ENCODE data around the gene RANBP3. TPM values are rescaled to one million over a fixed set of nuclear protein-coding genes. Genes with fewer than 3 reads are reported as not detected.
"Not testable (repeated sequence)": the region's sequence is repeated elsewhere in the genome, so short reads cannot be mapped to it uniquely, and the experiment has no call there.

The RANBP3 gene, protein sequence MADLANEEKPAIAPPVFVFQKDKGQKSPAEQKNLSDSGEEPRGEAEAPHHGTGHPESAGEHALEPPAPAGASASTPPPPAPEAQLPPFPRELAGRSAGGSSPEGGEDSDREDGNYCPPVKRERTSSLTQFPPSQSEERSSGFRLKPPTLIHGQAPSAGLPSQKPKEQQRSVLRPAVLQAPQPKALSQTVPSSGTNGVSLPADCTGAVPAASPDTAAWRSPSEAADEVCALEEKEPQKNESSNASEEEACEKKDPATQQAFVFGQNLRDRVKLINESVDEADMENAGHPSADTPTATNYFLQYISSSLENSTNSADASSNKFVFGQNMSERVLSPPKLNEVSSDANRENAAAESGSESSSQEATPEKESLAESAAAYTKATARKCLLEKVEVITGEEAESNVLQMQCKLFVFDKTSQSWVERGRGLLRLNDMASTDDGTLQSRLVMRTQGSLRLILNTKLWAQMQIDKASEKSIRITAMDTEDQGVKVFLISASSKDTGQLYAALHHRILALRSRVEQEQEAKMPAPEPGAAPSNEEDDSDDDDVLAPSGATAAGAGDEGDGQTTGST
- 10 to 100 TPM; 77.4 to 81.4 TPM for total RNA-seq
- polyA plus RNA-seq (2013, experiment 1 of 2), result 72.9 TPM
- 60.6 TPM for polyA plus RNA-seq (2013, experiment 2 of 2)
- long read RNA-seq, experiment 1, partial matches to known transcripts, result 10 of 25 reads
- long read RNA-seq, experiment 1, other reads (novel, unspliced or antisense), result 12 of 25 reads
- long read RNA-seq, experiment 2, transcript RANBP3-201 (16 exons, 1,762 nt), result major isoform, 61 of 140 reads
- long read RNA-seq, experiment 2, transcript RANBP3-220 (16 exons, 1,783 nt), result minor isoform, 37 of 140 reads
- long read RNA-seq, experiment 2, partial matches to known transcripts, result 8 of 140 reads
- long read RNA-seq, experiment 2, other reads (novel, unspliced or antisense), result 26 of 140 reads
- long read RNA-seq, experiment 3, transcript RANBP3-202 (17 exons, 3,233 nt), result minor isoform, 8 of 337 reads
- long read RNA-seq, experiment 3, transcript RANBP3-203 (17 exons, 3,186 nt), result minor isoform, 7 of 337 reads
- long read RNA-seq, experiment 3, transcript RANBP3-201 (16 exons, 1,762 nt), result major isoform, 133 of 337 reads
- long read RNA-seq, experiment 3, transcript RANBP3-220 (16 exons, 1,783 nt), result minor isoform, 109 of 337 reads
- long read RNA-seq, experiment 3, partial matches to known transcripts, result 17 of 337 reads
- long read RNA-seq, experiment 3, other reads (novel, unspliced or antisense), result 63 of 337 reads
- long read RNA-seq, experiment 4, partial matches to known transcripts, result 1 of 6 reads
- long read RNA-seq, experiment 4, other reads (novel, unspliced or antisense), result 4 of 6 reads

- H3K4me1 Mint-ChIP-seq, result peaks cover 14% of the 10 kb centered on the region
- peak; percentile 99 for DNase-seq
- no peaks in the 10 kb centered on the region for H3K27me3 Mint-ChIP-seq (ENCODE audit: insufficient read depth)
- TF ChIP-seq, protein P1, sequence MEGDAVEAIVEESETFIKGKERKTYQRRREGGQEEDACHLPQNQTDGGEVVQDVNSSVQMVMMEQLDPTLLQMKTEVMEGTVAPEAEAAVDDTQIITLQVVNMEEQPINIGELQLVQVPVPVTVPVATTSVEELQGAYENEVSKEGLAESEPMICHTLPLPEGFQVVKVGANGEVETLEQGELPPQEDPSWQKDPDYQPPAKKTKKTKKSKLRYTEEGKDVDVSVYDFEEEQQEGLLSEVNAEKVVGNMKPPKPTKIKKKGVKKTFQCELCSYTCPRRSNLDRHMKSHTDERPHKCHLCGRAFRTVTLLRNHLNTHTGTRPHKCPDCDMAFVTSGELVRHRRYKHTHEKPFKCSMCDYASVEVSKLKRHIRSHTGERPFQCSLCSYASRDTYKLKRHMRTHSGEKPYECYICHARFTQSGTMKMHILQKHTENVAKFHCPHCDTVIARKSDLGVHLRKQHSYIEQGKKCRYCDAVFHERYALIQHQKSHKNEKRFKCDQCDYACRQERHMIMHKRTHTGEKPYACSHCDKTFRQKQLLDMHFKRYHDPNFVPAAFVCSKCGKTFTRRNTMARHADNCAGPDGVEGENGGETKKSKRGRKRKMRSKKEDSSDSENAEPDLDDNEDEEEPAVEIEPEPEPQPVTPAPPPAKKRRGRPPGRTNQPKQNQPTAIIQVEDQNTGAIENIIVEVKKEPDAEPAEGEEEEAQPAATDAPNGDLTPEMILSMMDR (conservative IDR thresholded peaks at IDR 0.05), result no peak
- Histone ChIP-seq H3K27me3 (ENCODE audit: control insufficient read depth, insufficient read depth, low read length, poor library complexity, severe bottlenecking) (no peaks in the 10 kb centered on the region), H3K27ac (ENCODE audit: low read depth, low read length) (peak within 1 kb of the TSS; percentile 78), H3K4me3 (ENCODE audit: low read length) (peak within 1 kb of the TSS; percentile 88), H3K36me3 (ENCODE audit: control insufficient read depth, insufficient read depth, low read length) (peaks cover 29% of the 10 kb centered on the region), H3K9me3 (ENCODE audit: control insufficient read depth, low read length) (no peaks in the 10 kb centered on the region), H3K9ac (ENCODE audit: extremely low read depth, low read length, poor library complexity, severe bottlenecking) (peak within 1 kb of the TSS; percentile 90), H3K4me1 (ENCODE audit: control insufficient read depth, insufficient read depth, low read length) (peaks cover 3% of the 10 kb centered on the region)
- no peaks in the 10 kb centered on the region for H3K9me3 Mint-ChIP-seq
- peak within 1 kb of the TSS; percentile 93 for H3K4me3 Mint-ChIP-seq
- peak within 1 kb of the TSS; percentile 94 for H3K27ac Mint-ChIP-seq
- peaks cover 16% of the 10 kb centered on the region for H3K36me3 Mint-ChIP-seq (ENCODE audit: low read depth)
- WGBS, 2 experiments (ENCODE audit: insufficient coverage in 1 of 2, insufficient read length in 1 of 2), result 0% methylated on average over 55 to 88 of the region's 88 CpGs
These were observed at the start of gene RANBP3 for GRCh38 chr19:5977785-5978605. Gene RANBP3 (minus strand): TSS chr19:5978140. CDS start chr19:5978082, 58 bp downstream.

DNA sequence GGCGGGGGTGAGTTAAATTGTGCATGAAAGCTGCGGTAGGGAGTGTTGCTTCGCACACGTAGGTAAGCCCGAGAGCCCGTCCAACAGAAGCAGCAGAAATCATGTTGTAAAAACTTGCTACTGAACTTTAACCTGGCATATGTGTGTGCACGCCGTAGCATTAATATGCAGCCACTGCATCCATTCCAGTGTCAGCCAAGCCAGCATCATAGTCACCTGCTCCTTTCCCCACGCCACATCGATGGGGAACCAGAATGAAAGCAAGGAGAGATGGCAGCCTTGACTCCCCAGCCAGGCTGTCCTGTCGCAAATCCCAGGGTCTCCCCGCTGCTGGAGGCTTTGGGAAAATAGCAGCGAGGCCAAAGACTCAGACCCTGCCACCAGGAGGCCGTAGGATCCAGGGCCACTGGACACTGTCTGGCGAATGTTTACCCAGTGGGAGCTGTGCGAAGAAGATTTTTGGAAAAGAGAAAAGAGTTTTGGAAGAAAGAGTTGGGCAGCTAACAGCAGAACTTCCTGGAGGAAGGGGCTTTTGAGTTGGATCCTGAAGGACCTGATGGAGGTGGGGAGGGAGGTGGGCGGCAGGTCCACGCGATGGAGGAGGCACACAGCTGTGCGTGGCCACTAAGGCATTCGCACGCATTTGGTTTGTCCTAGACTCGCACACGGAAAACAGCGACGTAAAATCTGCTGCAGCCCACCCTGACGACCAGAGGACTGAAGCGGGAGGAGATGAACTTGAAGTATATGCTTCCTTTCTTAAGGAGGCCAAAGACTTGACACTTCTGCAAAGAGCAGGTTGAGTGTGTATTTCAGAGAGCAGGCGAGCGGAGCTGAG is 48.7 kb upstream of the RANBP3 start:
- 96% methylated on average over 27 to 30 of the region's 30 CpGs for WGBS, 2 experiments (ENCODE audit: insufficient coverage in 1 of 2, insufficient read length in 1 of 2)
- TF ChIP-seq, protein P1 (conservative IDR thresholded peaks at IDR 0.05), result no peak
- no peak overlapping the region for H3K4me3 Mint-ChIP-seq
- no peaks in the 10 kb centered on the region for H3K27me3 ChIP-seq (ENCODE audit: control insufficient read depth, insufficient read depth, low read length, poor library complexity, severe bottlenecking)
- H3K4me1 ChIP-seq (ENCODE audit: control insufficient read depth, insufficient read depth, low read length), result peaks cover 2% of the 10 kb centered on the region
- peak; percentile 39 for DNase-seq
- no peaks in the 10 kb centered on the region for H3K9me3 ChIP-seq (ENCODE audit: control insufficient read depth, low read length)
- H3K27ac ChIP-seq (ENCODE audit: low read depth, low read length), result no peak overlapping the region
- H3K4me1 Mint-ChIP-seq, result peaks cover 6% of the 10 kb centered on the region
- H3K36me3 Mint-ChIP-seq (ENCODE audit: low read depth), result no peaks in the 10 kb centered on the region
- no peak overlapping the region for H3K4me3 ChIP-seq (ENCODE audit: low read length)
- no peak overlapping the region for H3K27ac Mint-ChIP-seq
- H3K9me3 Mint-ChIP-seq, result peaks cover 2% of the 10 kb centered on the region
- H3K27me3 Mint-ChIP-seq (ENCODE audit: insufficient read depth), result peaks cover 12% of the 10 kb centered on the region
- no peak overlapping the region for H3K9ac ChIP-seq (ENCODE audit: extremely low read depth, low read length, poor library complexity, severe bottlenecking)
- no peaks in the 10 kb centered on the region for H3K36me3 ChIP-seq (ENCODE audit: control insufficient read depth, insufficient read depth, low read length)

DNA sequence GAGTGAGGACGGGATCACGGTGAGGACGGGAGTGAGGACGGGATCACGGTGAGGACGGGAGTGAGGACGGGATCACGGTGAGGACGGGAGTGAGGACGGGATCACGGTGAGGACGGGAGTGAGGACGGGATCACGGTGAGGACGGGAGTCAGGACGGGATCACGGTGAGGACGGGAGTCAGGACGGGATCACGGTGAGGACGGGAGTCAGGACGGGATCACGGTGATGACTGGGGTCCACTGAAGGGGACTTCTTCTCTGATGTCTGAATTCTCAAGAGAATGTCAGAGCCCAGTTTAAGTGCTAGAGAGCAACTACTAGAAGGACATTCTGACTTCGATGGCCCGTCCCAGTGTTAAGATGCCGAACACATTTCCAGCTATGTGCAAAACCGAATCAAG is 46.8 kb upstream of the RANBP3 start:
- H3K36me3 Mint-ChIP-seq (ENCODE audit: low read depth); H3K27ac Mint-ChIP-seq; H3K4me3 ChIP-seq (ENCODE audit: low read length); H3K4me1 Mint-ChIP-seq; H3K27ac ChIP-seq (ENCODE audit: low read depth, low read length); H3K4me1 ChIP-seq (ENCODE audit: control insufficient read depth, insufficient read depth, low read length); H3K27me3 ChIP-seq (ENCODE audit: control insufficient read depth, insufficient read depth, low read length, poor library complexity, severe bottlenecking); DNase-seq; H3K9me3 Mint-ChIP-seq; H3K9me3 ChIP-seq (ENCODE audit: control insufficient read depth, low read length); H3K36me3 ChIP-seq (ENCODE audit: control insufficient read depth, insufficient read depth, low read length); H3K4me3 Mint-ChIP-seq; H3K9ac ChIP-seq (ENCODE audit: extremely low read depth, low read length, poor library complexity, severe bottlenecking): not testable (repeated sequence)
- 92 to 96% methylated on average over 15 to 22 of the region's 27 CpGs for WGBS, 2 experiments (ENCODE audit: insufficient coverage in 1 of 2, insufficient read length in 1 of 2)
- H3K27me3 Mint-ChIP-seq (ENCODE audit: insufficient read depth), result peaks cover 10% of the 10 kb centered on the region

All from endodermal cell (in vitro differentiated cells).